ENCODE results near the gene SPAG6.
A peak's percentile ranks its signal among the peaks of the same experiment; 100 is the strongest.

Gene SPAG6

GRCh38 chr10:22321924-22322640 lies 23.2 kb upstream of the SPAG6 start:
- DNase-seq (ENCODE audit: low spot score): no peak

GRCh38 chr10:22322641-22323160 lies 22.6 kb upstream of the SPAG6 start:
- DNase-seq (ENCODE audit: low spot score): no peak

- no peak for DNase-seq (ENCODE audit: low spot score)
Observed at GRCh38 chr10:22323538-22324305, 21.6 kb upstream of the SPAG6 start.

GRCh38 chr10:22324413-22324812 lies 20.9 kb upstream of the SPAG6 start:
- DNase-seq (ENCODE audit: low spot score): no peak

GRCh38 chr10:22324893-22325271 lies 20.4 kb upstream of the SPAG6 start:
- no peak for DNase-seq (ENCODE audit: low spot score)

- no peak for DNase-seq (ENCODE audit: low spot score)
Observed at GRCh38 chr10:22325272-22326144, 19.8 kb upstream of the SPAG6 start.

- DNase-seq (ENCODE audit: low spot score): no peak
Observed at GRCh38 chr10:22326145-22326702, 19.1 kb upstream of the SPAG6 start.

- no peak for DNase-seq (ENCODE audit: low spot score)
Observed at GRCh38 chr10:22329150-22329549, 16.1 kb upstream of the SPAG6 start.

GRCh38 chr10:22332116-22332692 lies 13.1 kb upstream of the SPAG6 start:
- DNase-seq (ENCODE audit: low spot score): no peak

- no peak for DNase-seq (ENCODE audit: low spot score)
Observed at GRCh38 chr10:22333167-22333974, 11.9 kb upstream of the SPAG6 start.

- no peak for DNase-seq (ENCODE audit: low spot score)
Observed at GRCh38 chr10:22333975-22334282, 11.4 kb upstream of the SPAG6 start.

GRCh38 chr10:22334414-22335172 lies 10.7 kb upstream of the SPAG6 start:
- DNase-seq (ENCODE audit: low spot score): no peak

- DNase-seq (ENCODE audit: low spot score): no peak
Observed at GRCh38 chr10:22335173-22335933, 9.9 kb upstream of the SPAG6 start.

- no peak for DNase-seq (ENCODE audit: low spot score)
Observed at GRCh38 chr10:22338185-22338900, 7.0 kb upstream of the SPAG6 start.

- DNase-seq (ENCODE audit: low spot score): no peak
Observed at GRCh38 chr10:22338931-22339330, 6.4 kb upstream of the SPAG6 start.

- no peak for DNase-seq (ENCODE audit: low spot score)
Observed at GRCh38 chr10:22339761-22340328, 5.5 kb upstream of the SPAG6 start.

- peak; percentile 72 for DNase-seq (ENCODE audit: low spot score)
Observed at GRCh38 chr10:22340329-22341189, 4.7 kb upstream of the SPAG6 start.

Measured in kidney capillary endothelial cell (primary cell).